Pancreas (tissue), 10 donors: Measurements from ENCODE around the gene CYTL1. TPM values are rescaled to one million over a fixed set of nuclear protein-coding genes. Genes with fewer than 3 reads are reported as not detected.
A peak's percentile ranks its signal among the peaks of the same experiment; 100 is the strongest.

ENCODE experiments used
- ATAC-seq, 4 donors: fragments of 200-7000 bp; cut with Tn5 transposase; one replicate each; pipeline versions ENCODE4 v1.8.0 to v1.9.1; 2020; ENCODE audit warnings: mild to moderate bottlenecking in 4 of 4, moderate library complexity in 4 of 4
- DNase-seq, 6 donors: peaks; one replicate each; pipeline ENCODE4 v3.0.0-alpha.2; 2020
- FAIRE-seq: peaks from 2 replicates; lab custom pipeline; 2012; peaks lifted over from hg19 to GRCh38; lab: Jason Lieb, UNC
- H3K27ac ChIP-seq, 4 donors: fragments of 200-600 bp; sonication (generic); 1 replicate in 3 of 4; 2 replicates in 1 of 4; pipeline versions ENCODE4 v1.5.0 to v1.8.0; 2020
- H3K27me3 ChIP-seq, 4 donors: fragments of 200-600 bp; one replicate each; pipeline ENCODE4 v1.8.0; 2021
- H3K36me3 ChIP-seq, 3 donors: fragments of 200-600 bp; sonication (generic) in 1 of 3; one replicate each; pipeline versions ENCODE4 v1.5.0 to v1.8.0; 2020 to 2021
- H3K4me1 ChIP-seq, 3 donors: fragments of 200-600 bp; one replicate each; pipeline ENCODE4 v1.8.0; 2021
- H3K4me3 ChIP-seq, 4 donors: fragments of 200-600 bp; sonication (generic) in 2 of 4; one replicate each; pipeline versions ENCODE4 v1.5.0 to v1.8.0; 2020 to 2021
- H3K9me3 ChIP-seq, 4 donors: fragments of 200-600 bp; one replicate each; pipeline ENCODE4 v1.8.0; 2021
- WGBS, 2 donors: extraction: QIAGEN DNeasy Blood & Tissue Kit; methylation state at CpG; one replicate each; pipeline ENCODE4 v1.1.7; 2013; 5-methylcytosine and 5-hydroxymethylcytosine counted together
- intact Hi-C, 3 donors: fragments of 100-400 bp; cut with DNase I; formaldehyde crosslinking; loops; one replicate each; pipeline versions ENCODE4 v1.11.1 to v1.14.2; 2022
- polyA plus RNA-seq, 2 donors: library from polyadenylated mRNA; stranded (reverse); fragments of 200-250 nt; gene quantifications; one replicate each; pipeline ENCODE4 v1.2.3, GENCODE V29; 2013
- total RNA-seq, 6 donors: library from RNA; stranded (reverse); fragmentation: NEBNext Ultra II Directional in 4 of 6; extraction: Animal tissue kit (Norgen Biotek cat#: 25700) in 4 of 6; gene quantifications; one replicate each; pipeline versions ENCODE4 v1.2.1 to v1.2.4, GENCODE V29; 2021 to 2023
- TF ChIP-seq, protein P1 (sequence below), 4 donors: fragments of 200-600 bp; sonication (generic) in 3 of 4; IDR thresholded peaks; one replicate each; pipeline versions ENCODE4 v1.5.0 to v1.8.0; 2021; ENCODE audit warnings: antibody characterized with exemption in 4 of 4
- donor health status: healthy with polysubstance abuse.
- donor health status: DM: no; HTN: no; CAD: no; lungs with moderate emphysema.
- donor health status: DM: no; HTN: no; CAD: no.
- donor health status: control.
- donor health status: control.
- donor health status: Bipolar disorder and iron deficiency.
- donor health status: DM: yes; HTN: yes; CAD: no.
- donor health status: DM: no; HTN: no; CAD: no.
- donor health status: DM: no; HTN: no; CAD: no.
- donor health status: DM: yes; HTN: yes; CAD: no.

CYTL1 gene
- total and polyA plus RNA-seq, 8 donors = 0.19 to 0.70 (median 0.29) TPM

DNA sequence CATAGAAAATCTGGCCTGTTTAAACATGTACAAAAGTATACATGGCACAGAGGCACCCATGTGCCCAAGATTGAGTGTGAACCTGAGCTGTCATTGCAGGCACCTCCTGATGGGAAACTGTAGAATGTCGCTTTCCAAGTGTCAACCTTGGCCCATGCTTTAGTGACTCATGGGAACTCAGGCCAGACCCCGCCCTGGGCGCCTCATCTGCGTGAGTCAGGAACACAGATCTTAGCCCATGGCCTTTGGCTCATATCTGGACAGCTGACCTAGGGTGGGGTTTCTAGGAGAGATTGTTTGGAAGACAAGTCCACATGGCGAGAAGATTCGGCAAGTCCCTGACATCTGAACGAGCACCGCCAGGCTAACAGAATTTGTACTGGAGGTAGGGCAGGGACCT, 50.0 kb downstream of the CYTL1 start:
- TF ChIP-seq, protein P1, sequence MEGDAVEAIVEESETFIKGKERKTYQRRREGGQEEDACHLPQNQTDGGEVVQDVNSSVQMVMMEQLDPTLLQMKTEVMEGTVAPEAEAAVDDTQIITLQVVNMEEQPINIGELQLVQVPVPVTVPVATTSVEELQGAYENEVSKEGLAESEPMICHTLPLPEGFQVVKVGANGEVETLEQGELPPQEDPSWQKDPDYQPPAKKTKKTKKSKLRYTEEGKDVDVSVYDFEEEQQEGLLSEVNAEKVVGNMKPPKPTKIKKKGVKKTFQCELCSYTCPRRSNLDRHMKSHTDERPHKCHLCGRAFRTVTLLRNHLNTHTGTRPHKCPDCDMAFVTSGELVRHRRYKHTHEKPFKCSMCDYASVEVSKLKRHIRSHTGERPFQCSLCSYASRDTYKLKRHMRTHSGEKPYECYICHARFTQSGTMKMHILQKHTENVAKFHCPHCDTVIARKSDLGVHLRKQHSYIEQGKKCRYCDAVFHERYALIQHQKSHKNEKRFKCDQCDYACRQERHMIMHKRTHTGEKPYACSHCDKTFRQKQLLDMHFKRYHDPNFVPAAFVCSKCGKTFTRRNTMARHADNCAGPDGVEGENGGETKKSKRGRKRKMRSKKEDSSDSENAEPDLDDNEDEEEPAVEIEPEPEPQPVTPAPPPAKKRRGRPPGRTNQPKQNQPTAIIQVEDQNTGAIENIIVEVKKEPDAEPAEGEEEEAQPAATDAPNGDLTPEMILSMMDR (IDR thresholded peaks at IDR 0.05) = no peak
- no peak overlapping the region for H3K27ac ChIP-seq
- FAIRE-seq (no peak), DNase-seq (no peak), ATAC-seq (peak in 2 of 4 donors; percentile 62 to 70)
- intact Hi-C loops = no loop called here
- 75 to 84% methylated on average over 8 of the region's 8 CpGs for WGBS, 2 donors
- H3K4me3 ChIP-seq = no peak overlapping the region
- H3K27me3 ChIP-seq = no peaks in the 10 kb centered on the region
- no peaks in the 10 kb centered on the region for H3K9me3 ChIP-seq
- H3K4me1 ChIP-seq = no peaks in the 10 kb centered on the region
- no peaks in the 10 kb centered on the region for H3K36me3 ChIP-seq

DNA sequence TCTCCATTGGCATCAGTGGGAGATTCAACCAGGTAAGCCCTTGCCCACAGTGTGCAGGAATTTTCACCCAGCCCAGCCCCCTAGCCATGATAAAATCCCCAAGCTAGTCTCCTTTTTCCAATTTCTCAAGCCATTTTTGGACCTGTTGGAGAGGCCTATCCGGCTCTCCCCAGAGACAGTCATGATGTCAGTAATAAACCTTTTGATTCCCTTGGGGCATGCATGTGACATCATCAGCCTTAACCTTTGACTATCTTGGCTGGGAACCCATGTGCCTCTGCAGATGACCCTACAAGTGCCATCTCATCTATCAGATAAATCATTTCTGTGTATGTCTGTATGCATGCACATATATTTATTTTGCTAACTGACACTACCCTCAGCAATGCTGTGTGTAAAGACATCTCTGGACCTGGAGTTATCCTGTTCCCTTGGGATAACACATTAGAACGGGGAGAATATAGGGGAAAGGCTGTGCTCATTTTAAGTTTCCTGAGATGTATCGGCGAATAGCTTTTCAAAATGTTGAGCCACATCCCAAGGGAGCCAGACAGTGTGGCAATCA, 51.0 kb downstream of the CYTL1 start:
- 66 to 83% methylated on average over 4 of the region's 4 CpGs for WGBS, 2 donors
- ATAC-seq = no peak
- DNase-seq = no peak
- Histone ChIP-seq H3K36me3 (no peaks in the 10 kb centered on the region), H3K4me3 (no peak overlapping the region), H3K9me3 (no peaks in the 10 kb centered on the region), H3K27ac (no peak overlapping the region), H3K4me1 (no peaks in the 10 kb centered on the region), H3K27me3 (no peaks in the 10 kb centered on the region)
- TF ChIP-seq, protein P1 (IDR thresholded peaks at IDR 0.05) = no peak
- intact Hi-C loops = no loop called here
- no peak for FAIRE-seq

Other genes with a start within 250 kb of the CYTL1 start
- gene MSX1, start 159.8 kb downstream of the CYTL1 start, total RNA-seq = 1 to 10 TPM in 3 of 6 donors, under 1 TPM in 3; 0.51 to 1.4 (median 0.99) TPM
- gene MSX1, start 159.8 kb downstream of the CYTL1 start, polyA plus RNA-seq = 1 to 10 TPM; 1.5 to 2.7 TPM
- gene STK32B, start 32.0 kb upstream of the CYTL1 start, total RNA-seq = 1 to 10 TPM in 5 of 6 donors, under 1 TPM in 1; 0.55 to 2.4 (median 1.4) TPM
- 1 to 10 TPM; 1.8 to 6.6 TPM for gene STK32B, start 32.0 kb upstream of the CYTL1 start, polyA plus RNA-seq